ENCODE results near the gene CDH4. TPM values are rescaled to one million over a fixed set of nuclear protein-coding genes. Genes with fewer than 3 reads are reported as not detected.

The CDH4 gene
- total and polyA plus RNA-seq, 2 of the 13 experiments (the other 11 are each of a cell fraction or from before 2014, with no cell fraction given): not detected

- ChIA-PET CTCF (ENCODE audit: low intra/inter-chr PET ratio, low total read pairs) (interaction anchor here (0.6 kb wide), 1 partner anchor 89 kb away, joined by 3 read pairs; no protein-coding TSS in a partner anchor), POLR2A (no interaction called here)
- FAIRE-seq: no peak
Observed at GRCh38 chr20:61797971-61798411, 545.9 kb downstream of the CDH4 start.

More at GRCh38 chr20:61797971-61798411, 545.9 kb downstream of the CDH4 start:
- Histone ChIP-seq H3K36me3 (replicated peaks in 1 of 2; ENCODE audit: control insufficient read depth in 1 of 2, insufficient read depth in 2 of 2, low read length in 2 of 2) (no peaks in the 10 kb centered on the region), H3K4me1 (ENCODE audit: insufficient read depth, low read length) (no peaks in the 10 kb centered on the region), H3K79me2 (ENCODE audit: insufficient read depth, low read length) (no peaks in the 10 kb centered on the region), H2AFZ (ENCODE audit: low read length) (no peak overlapping the region), H3K27ac (ENCODE audit: extremely low read length, insufficient read depth, low read length) (no peak overlapping the region), H3K4me2 (ENCODE audit: low read depth, low read length) (no peak overlapping the region), H3K9ac (ENCODE audit: insufficient read depth, low read depth, low read length) (no peak overlapping the region), H3K9me3 (ENCODE audit: low read length) (no peaks in the 10 kb centered on the region), H3K4me3 (replicated peaks in 1 of 3; ENCODE audit: insufficient read depth in 1 of 3, low read depth in 2 of 3, low read length in 3 of 3) (no peak overlapping the region), H4K20me1 (ENCODE audit: insufficient read depth, low read length) (peaks cover 2% of the 10 kb centered on the region; the same call in 1 of the 2 replicates), H3K27me3 (ENCODE audit: control insufficient read depth in 1 of 2, insufficient read depth in 2 of 2, low read length in 2 of 2) (peaks cover 26 to 63% of the 10 kb centered on the region in 2 experiments; a peak in 4 of 5 replicates)
- DNase-seq (ENCODE audit: low spot score) (no peak), ATAC-seq (no peak)
- no peak for TF ChIP-seq PBX3 (CRISPR knock-in tag; IDR thresholded peaks at IDR 0.05; ENCODE audit: borderline replicate concordance)
- no peak for TF ChIP-seq SP140L (CRISPR knock-in tag; IDR thresholded peaks at IDR 0.05; ENCODE audit: borderline replicate concordance)
- no peak for TF ChIP-seq NPAS2 (CRISPR knock-in tag; IDR thresholded peaks at IDR 0.05; ENCODE audit: borderline replicate concordance)
- no peak for TF ChIP-seq POLR2AphosphoS5 (IDR thresholded peaks at IDR 0.05; ENCODE audit: low read depth, low read length)
- no peak for TF ChIP-seq ZFP36L1 (CRISPR knock-in tag; IDR thresholded peaks at IDR 0.05)
- no peak for TF ChIP-seq ZNF547 (CRISPR knock-in tag; IDR thresholded peaks at IDR 0.05)
- no peak for TF ChIP-seq ZFP37 (CRISPR knock-in tag; IDR thresholded peaks at IDR 0.05; ENCODE audit: borderline replicate concordance)
- TF ChIP-seq ZNF18 (CRISPR knock-in tag; IDR thresholded peaks at IDR 0.05; ENCODE audit: insufficient replicate concordance): no peak
- no peak for TF ChIP-seq TFDP2 (CRISPR knock-in tag; IDR thresholded peaks at IDR 0.05)
- in situ Hi-C loops (cut with HindIII; ENCODE audit: extremely low pct_ligation_motif_present, low pct_unique_long_range_greater_than_20kb): no loop called here
- intact Hi-C loops (cut with micrococcal nuclease; ENCODE audit: unreplicated experiment): no loop called here
- 36% methylated on average over 23 of the region's 25 CpGs for WGBS (ENCODE audit: low lambda C conversion rate)
- BruUV-seq (replicated peaks): no TSS peak

Data from HepG2 (cell line).